H9 (cell line): ENCODE measurements around the gene ABLIM1. TPM values are rescaled to one million over a fixed set of nuclear protein-coding genes. Genes with fewer than 3 reads are reported as not detected.

Experiments
- DNase-seq: peaks from one replicate; pipeline ENCODE4 v3.0.0-alpha.2; 2017
- H2AFZ ChIP-seq: one replicate; pipeline ENCODE4 v1.6.1; 2013; ENCODE audit warnings: mild to moderate bottlenecking, low read length, control low read depth, moderate library complexity
- H2AK5ac ChIP-seq: 2 replicates; pipeline ENCODE4 v1.6.1; 2013; ENCODE audit warnings: low read length, control low read depth, mixed read lengths; ENCODE audit not compliant: insufficient read length
- H2BK120ac ChIP-seq: one replicate; pipeline ENCODE4 v1.6.1; 2013; ENCODE audit warnings: low read depth, mild to moderate bottlenecking, low read length, control low read depth, inconsistent platforms; ENCODE audit not compliant: poor library complexity, severe bottlenecking
- H2BK12ac ChIP-seq: 2 replicates; pipeline ENCODE4 v1.6.1; 2013; ENCODE audit warnings: low read length, control low read depth, mixed read lengths, low read depth; ENCODE audit not compliant: insufficient read length
- H2BK15ac ChIP-seq: 2 replicates; pipeline ENCODE4 v1.6.1; 2013; ENCODE audit warnings: low read depth, low read length, control low read depth
- H2BK20ac ChIP-seq: one replicate; pipeline ENCODE4 v1.6.1; 2013; ENCODE audit warnings: low read depth, mild to moderate bottlenecking, low read length, control low read depth, inconsistent platforms; ENCODE audit not compliant: poor library complexity, severe bottlenecking
- H2BK5ac ChIP-seq: 2 replicates; pipeline ENCODE4 v1.6.1; 2013; ENCODE audit warnings: low read length, control low read depth, mixed read lengths; ENCODE audit not compliant: insufficient read length
- H3K14ac ChIP-seq: 2 replicates; pipeline ENCODE4 v1.6.1; 2013; ENCODE audit warnings: low read length, control low read depth; ENCODE audit not compliant: insufficient read depth
- H3K18ac ChIP-seq: 2 replicates; pipeline ENCODE4 v1.6.1; 2013; ENCODE audit warnings: low read depth, mild to moderate bottlenecking, mixed read lengths, low read length, control low read depth; ENCODE audit not compliant: insufficient read length
- H3K23ac ChIP-seq: 2 replicates; pipeline ENCODE4 v1.6.1; 2013; ENCODE audit warnings: low read length, control low read depth, mixed read lengths, low read depth; ENCODE audit not compliant: insufficient read length
- H3K23me2 ChIP-seq: 2 replicates; pipeline ENCODE4 v1.6.1; 2013; ENCODE audit warnings: low read depth, mild to moderate bottlenecking, mixed read lengths, low read length, control low read depth; ENCODE audit not compliant: insufficient read length, poor library complexity, severe bottlenecking
- H3K27ac ChIP-seq: 2 replicates; pipeline ENCODE4 v1.5.1; 2013; ENCODE audit warnings: low read length, control low read depth, mixed read lengths, low read depth; ENCODE audit not compliant: insufficient read length
- H3K27me3 ChIP-seq: 2 replicates; pipeline ENCODE4 v1.6.1; 2013; ENCODE audit warnings: low read length, control low read depth, inconsistent platforms; ENCODE audit not compliant: insufficient read depth
- H3K4ac ChIP-seq: 2 replicates; pipeline ENCODE4 v1.6.1; 2013; ENCODE audit warnings: low read depth, mild to moderate bottlenecking, control low read depth, inconsistent platforms, low read length, moderate library complexity
- H3K4me1 ChIP-seq: 2 replicates; pipeline ENCODE4 v1.6.1; 2013; ENCODE audit warnings: low read length, control low read depth, inconsistent platforms; ENCODE audit not compliant: insufficient read depth
- H3K4me2 ChIP-seq: 2 replicates; pipeline ENCODE4 v1.6.1; 2013; ENCODE audit warnings: low read length, control low read depth, mixed read lengths; ENCODE audit not compliant: insufficient read length, insufficient read depth
- H3K56ac ChIP-seq: 2 replicates; pipeline ENCODE4 v1.6.1; 2013; ENCODE audit warnings: low read depth, mild to moderate bottlenecking, mixed read lengths, low read length, control low read depth; ENCODE audit not compliant: insufficient read length
- H3K79me1 ChIP-seq: 2 replicates; pipeline ENCODE4 v1.6.1; 2013; ENCODE audit warnings: low read depth, mild to moderate bottlenecking, moderate library complexity, low read length, control low read depth, inconsistent platforms; ENCODE audit not compliant: insufficient read depth, poor library complexity, severe bottlenecking
- H3K79me2 ChIP-seq: 2 replicates; pipeline ENCODE4 v1.6.1; 2013; ENCODE audit warnings: low read length, control low read depth, inconsistent platforms; ENCODE audit not compliant: insufficient read depth
- H3K9ac ChIP-seq: 2 replicates; pipeline ENCODE4 v1.6.1; 2013; ENCODE audit warnings: low read length, control low read depth, mixed read lengths; ENCODE audit not compliant: insufficient read length; ENCODE audit errors: extremely low read depth
- H3K9me3 ChIP-seq: one replicate; pipeline ENCODE4 v1.6.1; 2013; ENCODE audit warnings: low read depth, low read length, inconsistent platforms; ENCODE audit not compliant: control insufficient read depth
- H3T11ph ChIP-seq: one replicate; pipeline ENCODE4 v1.6.1; 2013; ENCODE audit warnings: mild to moderate bottlenecking, low read length, control low read depth, inconsistent platforms
- H4K20me1 ChIP-seq: one replicate; pipeline ENCODE4 v1.6.1; 2013; ENCODE audit not compliant: control insufficient read depth, insufficient read length, insufficient read depth
- H4K5ac ChIP-seq: 2 replicates; pipeline ENCODE4 v1.6.1; 2013; ENCODE audit warnings: low read depth, mild to moderate bottlenecking, mixed read lengths, low read length, control low read depth; ENCODE audit not compliant: insufficient read length
- H4K8ac ChIP-seq: replicated peaks from 2 replicates; pipeline ENCODE4 v1.6.1; 2013; ENCODE audit warnings: low read length, control low read depth, mixed read lengths, low read depth; ENCODE audit not compliant: insufficient read length
- H4K91ac ChIP-seq: 2 replicates; pipeline ENCODE4 v1.6.1; 2013; ENCODE audit warnings: low read depth, mild to moderate bottlenecking, moderate library complexity, mixed read lengths, low read length, control low read depth; ENCODE audit not compliant: insufficient read length
- H3K27ac Mint-ChIP-seq, 3 experiments: 2 replicates in 2 of 3; 3 replicates in 1 of 3; pipeline ENCODE4 v1.8.0; 2020 to 2021; ENCODE audit warnings: mixed read lengths in 3 of 3, mild to moderate bottlenecking in 1 of 3, moderate library complexity in 1 of 3
- H3K27me3 Mint-ChIP-seq: 2 replicates; pipeline ENCODE4 v1.8.0; 2021; ENCODE audit warnings: low read depth, mild to moderate bottlenecking, moderate library complexity, mixed read lengths
- H3K36me3 Mint-ChIP-seq, 3 experiments: 2 replicates in 2 of 3; 3 replicates in 1 of 3; pipeline ENCODE4 v1.8.0; 2020 to 2021; ENCODE audit warnings: low read depth in 3 of 3, mixed read lengths in 3 of 3; ENCODE audit not compliant: insufficient read depth in 1 of 3
- H3K4me1 Mint-ChIP-seq, 2 experiments: 2 replicates each; pipeline ENCODE4 v1.8.0; 2020; ENCODE audit warnings: mixed read lengths in 2 of 2
- H3K4me3 Mint-ChIP-seq, 2 experiments: 2 replicates in 1 of 2; 3 replicates in 1 of 2; pipeline ENCODE4 v1.8.0; 2020 to 2021; ENCODE audit warnings: mild to moderate bottlenecking in 2 of 2, mixed read lengths in 2 of 2, moderate library complexity in 1 of 2
- H3K9me3 Mint-ChIP-seq, 2 experiments: 2 replicates in 1 of 2; 3 replicates in 1 of 2; pipeline ENCODE4 v1.8.0; 2020; ENCODE audit warnings: mild to moderate bottlenecking in 2 of 2, mixed read lengths in 2 of 2, moderate library complexity in 1 of 2
- WGBS: extraction: QIAGEN DNeasy Blood & Tissue Kit; methylation state at CpG from one replicate; pipeline ENCODE4 v1.1.7; 2013; ENCODE audit warnings: missing lambda C conversion rate, low lambda C conversion rate, mixed read lengths; ENCODE audit not compliant: insufficient read length; ENCODE audit errors: extremely low coverage; 5-methylcytosine and 5-hydroxymethylcytosine counted together
- total RNA-seq: library from RNA; stranded (reverse); gene quantifications from 2 replicates; pipeline ENCODE4 v1.2.1, GENCODE V29; 2021
- TF ChIP-seq, protein P1 (sequence below): fragments of 200-600 bp; sonication (generic); conservative IDR thresholded peaks from 3 replicates; pipeline ENCODE4 v1.8.0; 2021; ENCODE audit warnings: antibody characterized with exemption, mild to moderate bottlenecking

The ABLIM1 gene
- total RNA-seq, 1 experiment from 2014 or later: 32.1 TPM

DNA sequence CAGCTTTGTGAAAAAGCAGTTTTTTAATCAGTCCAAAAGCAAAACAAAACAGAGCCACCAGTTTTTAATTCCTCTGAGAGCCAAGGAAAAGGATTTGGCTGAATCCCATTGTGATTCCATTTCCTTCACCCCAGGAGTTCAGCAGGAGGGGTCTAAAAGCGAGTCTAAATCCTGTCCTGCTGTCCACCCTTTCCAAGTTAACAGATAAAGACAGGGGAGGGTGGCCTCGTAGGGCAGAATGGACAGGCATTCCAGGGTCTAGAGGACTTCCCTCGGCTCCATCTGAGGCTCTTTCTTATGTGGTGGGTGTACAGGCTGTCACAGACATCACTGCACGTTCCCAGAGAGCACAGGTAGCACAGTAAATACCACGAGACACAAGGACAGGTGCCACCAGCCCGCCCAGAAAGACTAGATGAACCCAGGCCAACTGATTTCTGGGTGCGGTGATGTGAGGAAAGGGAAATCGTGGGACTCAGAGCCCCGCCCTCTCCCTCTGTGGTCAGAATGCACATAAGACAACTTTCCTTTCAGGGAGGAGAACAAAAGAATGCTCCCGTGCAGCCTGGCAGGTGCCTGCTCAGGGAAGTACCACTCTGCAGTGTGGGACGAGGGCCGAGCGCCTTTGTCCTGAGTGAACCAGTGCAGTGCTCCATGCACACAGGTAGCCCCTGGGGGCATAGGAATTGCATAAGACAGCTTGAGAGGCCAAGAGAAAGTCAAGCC, 119.7 kb downstream of the ABLIM1 start:
- Histone ChIP-seq H3K27ac (no peak overlapping the region), H3K4me2 (no peak overlapping the region), H3K9ac (no peak overlapping the region), H2BK5ac (no peak overlapping the region), H4K20me1 (no peaks in the 10 kb centered on the region), H2AFZ (no peak overlapping the region), H3K79me1 (no peaks in the 10 kb centered on the region), H2BK15ac (no peak overlapping the region), H3T11ph (no peak overlapping the region), H3K56ac (no peak overlapping the region), H4K8ac (no peak overlapping the region), H3K18ac (no peak overlapping the region), H2AK5ac (no peak overlapping the region), H3K79me2 (no peaks in the 10 kb centered on the region), H3K4ac (no peak overlapping the region), H2BK20ac (no peak overlapping the region), H3K27me3 (no peaks in the 10 kb centered on the region; the same call in 1 of the 2 replicates), H3K23me2 (no peaks in the 10 kb centered on the region), H4K91ac (no peak overlapping the region), H2BK12ac (no peak overlapping the region), H2BK120ac (no peak overlapping the region), H3K23ac (no peak overlapping the region), H3K4me1 (peaks cover 5% of the 10 kb centered on the region; the same call in 1 of the 2 replicates), H3K9me3 (no peaks in the 10 kb centered on the region), H4K5ac (no peak overlapping the region), H3K14ac (no peak overlapping the region)
- peaks cover 1 to 4% (median 3%) of the 10 kb centered on the region in 3 experiments; a peak in 3 of 7 replicates for H3K36me3 Mint-ChIP-seq
- peaks cover 2 to 11% of the 10 kb centered on the region in 2 experiments; a peak in 4 of 5 replicates for H3K9me3 Mint-ChIP-seq
- peaks cover 25 to 26% of the 10 kb centered on the region in 2 experiments for H3K4me1 Mint-ChIP-seq
- no CpG with 5 or more reads among the region's 13 CpGs for WGBS
- TF ChIP-seq, protein P1, sequence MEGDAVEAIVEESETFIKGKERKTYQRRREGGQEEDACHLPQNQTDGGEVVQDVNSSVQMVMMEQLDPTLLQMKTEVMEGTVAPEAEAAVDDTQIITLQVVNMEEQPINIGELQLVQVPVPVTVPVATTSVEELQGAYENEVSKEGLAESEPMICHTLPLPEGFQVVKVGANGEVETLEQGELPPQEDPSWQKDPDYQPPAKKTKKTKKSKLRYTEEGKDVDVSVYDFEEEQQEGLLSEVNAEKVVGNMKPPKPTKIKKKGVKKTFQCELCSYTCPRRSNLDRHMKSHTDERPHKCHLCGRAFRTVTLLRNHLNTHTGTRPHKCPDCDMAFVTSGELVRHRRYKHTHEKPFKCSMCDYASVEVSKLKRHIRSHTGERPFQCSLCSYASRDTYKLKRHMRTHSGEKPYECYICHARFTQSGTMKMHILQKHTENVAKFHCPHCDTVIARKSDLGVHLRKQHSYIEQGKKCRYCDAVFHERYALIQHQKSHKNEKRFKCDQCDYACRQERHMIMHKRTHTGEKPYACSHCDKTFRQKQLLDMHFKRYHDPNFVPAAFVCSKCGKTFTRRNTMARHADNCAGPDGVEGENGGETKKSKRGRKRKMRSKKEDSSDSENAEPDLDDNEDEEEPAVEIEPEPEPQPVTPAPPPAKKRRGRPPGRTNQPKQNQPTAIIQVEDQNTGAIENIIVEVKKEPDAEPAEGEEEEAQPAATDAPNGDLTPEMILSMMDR: no peak
- peaks cover 60% of the 10 kb centered on the region for H3K27me3 Mint-ChIP-seq
- no peak overlapping the region; a peak in 1 of 7 replicates for H3K27ac Mint-ChIP-seq
- peak overlapping the region; percentile 21 to 47; a peak in 4 of 5 replicates for H3K4me3 Mint-ChIP-seq
- DNase-seq: peak; percentile 55
